Measurements from ENCODE around the gene SIGLEC15. TPM values are rescaled to one million over a fixed set of nuclear protein-coding genes. Genes with fewer than 3 reads are reported as not detected.

SIGLEC15 gene
- total and polyA plus RNA-seq, 2 donors from 2014 or later, result 1.2 TPM; not detected in 1

GRCh38 chr18:45865466-45865865, 40.0 kb downstream of the SIGLEC15 start:
- TF ChIP-seq CTCF (IDR thresholded peaks at IDR 0.05; ENCODE audit: borderline replicate concordance, extremely low read depth, insufficient read depth), result no peak
- intact Hi-C loops (cut with DNase I), result no loop called here
- Histone ChIP-seq H3K9me3 (ENCODE audit: control insufficient read depth in 2 of 3, insufficient read depth in 1 of 3, low read length in 3 of 3) (no peaks in the 10 kb centered on the region), H3K27me3 (ENCODE audit: control insufficient read depth, insufficient read depth, low read length) (no peaks in the 10 kb centered on the region), H3K4me3 (ENCODE audit: low read length in 3 of 3) (no peak overlapping the region), H3K36me3 (ENCODE audit: control insufficient read depth in 2 of 3, insufficient read depth in 3 of 3, low read length in 3 of 3) (peaks cover 8 to 47% (median 23%) of the 10 kb centered on the region in 3 donors), H3K9ac (ENCODE audit: low read length in 3 of 3) (no peak overlapping the region), H3K27ac (ENCODE audit: low read depth in 2 of 2, low read length in 2 of 2) (no peak overlapping the region), H3K4me1 (ENCODE audit: control insufficient read depth in 2 of 3, insufficient read depth in 2 of 3, low read depth in 1 of 3, low read length in 3 of 3) (no peaks in the 10 kb centered on the region)
- DNase-seq (no peak), FAIRE-seq (no peak)

GRCh38 chr18:45870419-45870818, 44.9 kb downstream of the SIGLEC15 start:
- no peak for TF ChIP-seq CTCF (IDR thresholded peaks at IDR 0.05; ENCODE audit: borderline replicate concordance, extremely low read depth, insufficient read depth)
- no peak overlapping the region for H3K9ac ChIP-seq (ENCODE audit: low read length in 3 of 3)
- no peak overlapping the region for H3K27ac ChIP-seq (ENCODE audit: low read depth in 2 of 2, low read length in 2 of 2)
- no peak overlapping the region for H3K4me3 ChIP-seq (ENCODE audit: low read length in 3 of 3)
- H3K4me1 ChIP-seq (ENCODE audit: control insufficient read depth in 2 of 3, insufficient read depth in 2 of 3, low read depth in 1 of 3, low read length in 3 of 3), result no peaks in the 10 kb centered on the region
- no peaks in the 10 kb centered on the region for H3K27me3 ChIP-seq (ENCODE audit: control insufficient read depth, insufficient read depth, low read length)
- no peak for FAIRE-seq
- H3K9me3 ChIP-seq (ENCODE audit: control insufficient read depth in 2 of 3, insufficient read depth in 1 of 3, low read length in 3 of 3), result no peaks in the 10 kb centered on the region
- intact Hi-C loops (cut with DNase I), result no loop called here
- peaks cover 3 to 41% (median 14%) of the 10 kb centered on the region in 3 donors for H3K36me3 ChIP-seq (ENCODE audit: control insufficient read depth in 2 of 3, insufficient read depth in 3 of 3, low read length in 3 of 3)
- no peak for DNase-seq

- Histone ChIP-seq H3K4me3 (ENCODE audit: low read length in 3 of 3) (no peak overlapping the region), H3K4me1 (ENCODE audit: control insufficient read depth in 2 of 3, insufficient read depth in 2 of 3, low read depth in 1 of 3, low read length in 3 of 3) (no peaks in the 10 kb centered on the region), H3K27ac (ENCODE audit: low read depth in 2 of 2, low read length in 2 of 2) (no peak overlapping the region), H3K36me3 (ENCODE audit: control insufficient read depth in 2 of 3, insufficient read depth in 3 of 3, low read length in 3 of 3) (peaks cover 5 to 36% (median 12%) of the 10 kb centered on the region in 3 donors), H3K9ac (ENCODE audit: low read length in 3 of 3) (no peak overlapping the region), H3K27me3 (ENCODE audit: control insufficient read depth, insufficient read depth, low read length) (no peaks in the 10 kb centered on the region), H3K9me3 (ENCODE audit: control insufficient read depth in 2 of 3, insufficient read depth in 1 of 3, low read length in 3 of 3) (no peaks in the 10 kb centered on the region)
- no peak for TF ChIP-seq CTCF (IDR thresholded peaks at IDR 0.05; ENCODE audit: borderline replicate concordance, extremely low read depth, insufficient read depth)
- intact Hi-C loops (cut with DNase I), result no loop called here
- FAIRE-seq (no peak), DNase-seq (no peak)
These were observed 46.1 kb downstream of the SIGLEC15 start for GRCh38 chr18:45871431-45872084.
